HepG2 (cell line): ENCODE measurements around the gene HOXA6. TPM values are rescaled to one million over a fixed set of nuclear protein-coding genes. Genes with fewer than 3 reads are reported as not detected.
A peak's percentile ranks its signal among the peaks of the same experiment; 100 is the strongest.

ENCODE experiments used
- ARNTL ChIP-seq: sonication (generic); formaldehyde crosslinking; IDR thresholded peaks from 2 replicates; pipeline ENCODE4 v1.4.0; 2020; ENCODE audit warnings: mild to moderate bottlenecking, missing genetic modification reagents
- ATAD3A ChIP-seq: sonication (generic); formaldehyde crosslinking; IDR thresholded peaks from 2 replicates; pipeline ENCODE4 v1.4.0; 2020; ENCODE audit warnings: missing genetic modification reagents
- DMAP1 ChIP-seq: IDR thresholded peaks from 2 replicates; pipeline ENCODE4 v1.6.1; 2016
- GPN1 ChIP-seq: sonication (generic); formaldehyde crosslinking; IDR thresholded peaks from 2 replicates; pipeline ENCODE4 v1.5.1; 2020; ENCODE audit warnings: missing genetic modification reagents, borderline replicate concordance
- HMG20B ChIP-seq: conservative IDR thresholded peaks from 2 replicates; pipeline ENCODE4 v1.6.1; 2016; ENCODE audit warnings: missing genetic modification reagents, missing compliant biosample characterization
- HMGA1 ChIP-seq: sonication (generic); formaldehyde crosslinking; conservative IDR thresholded peaks from 2 replicates; pipeline ENCODE4 v1.4.0; 2020; ENCODE audit warnings: missing genetic modification reagents
- HNRNPK ChIP-seq: fragments of 200-400 bp; formaldehyde crosslinking; IDR thresholded peaks from 2 replicates; pipeline ENCODE4 v1.6.1; 2018; ENCODE audit warnings: low read length, low read depth, moderate library complexity, mild to moderate bottlenecking; ENCODE audit not compliant: poor library complexity, severe bottlenecking
- MAFG ChIP-seq: sonication (generic); formaldehyde crosslinking; IDR thresholded peaks from 2 replicates; pipeline ENCODE4 v1.5.1; 2020; ENCODE audit warnings: mild to moderate bottlenecking, missing genetic modification reagents
- MED1 ChIP-seq: sonication (generic); formaldehyde crosslinking; IDR thresholded peaks from 2 replicates; pipeline ENCODE4 v1.4.0; 2020; ENCODE audit warnings: missing genetic modification reagents
- NFKB2 ChIP-seq: sonication (generic); formaldehyde crosslinking; IDR thresholded peaks from 2 replicates; pipeline ENCODE4 v1.4.0; 2020; ENCODE audit warnings: missing genetic modification reagents, borderline replicate concordance
- NR2C2 ChIP-seq: sonication (generic); formaldehyde crosslinking; IDR thresholded peaks from 2 replicates; pipeline ENCODE4 v1.4.0; 2020; ENCODE audit warnings: missing genetic modification reagents, mild to moderate bottlenecking, moderate library complexity, borderline replicate concordance
- ZNF282 ChIP-seq: fragments of 450-650 bp; IDR thresholded peaks from 2 replicates; pipeline ENCODE4 v1.6.1; 2018; ENCODE audit not compliant: partially characterized antibody
- ZNF343 ChIP-seq: sonication (generic); formaldehyde crosslinking; IDR thresholded peaks from 2 replicates; pipeline ENCODE4 v1.4.0; 2020; ENCODE audit warnings: mild to moderate bottlenecking, missing genetic modification reagents
- ZNF605 ChIP-seq: sonication (generic); formaldehyde crosslinking; IDR thresholded peaks from 2 replicates; pipeline ENCODE4 v1.8.0; 2022; ENCODE audit warnings: mild to moderate bottlenecking, missing genetic modification reagents
- ZNF660 ChIP-seq: sonication (generic); formaldehyde crosslinking; IDR thresholded peaks from 2 replicates; pipeline ENCODE4 v1.5.1; 2020; ENCODE audit warnings: mild to moderate bottlenecking, low read depth, missing genetic modification reagents, borderline replicate concordance
- ZNF670 ChIP-seq: sonication (generic); formaldehyde crosslinking; IDR thresholded peaks from 2 replicates; pipeline ENCODE4 v1.8.0; 2022; ENCODE audit warnings: mild to moderate bottlenecking, missing genetic modification reagents, borderline replicate concordance
- ZNF713 ChIP-seq: sonication (generic); formaldehyde crosslinking; IDR thresholded peaks from 2 replicates; pipeline ENCODE4 v1.4.0; 2020; ENCODE audit warnings: mild to moderate bottlenecking, missing genetic modification reagents
- ZNF792 ChIP-seq: IDR thresholded peaks from 2 replicates; pipeline ENCODE4 v1.6.1; 2016
- polyA plus RNA-seq, 8 experiments: library from polyadenylated mRNA; depleted of rRNA in 3 of 8; stranded (reverse) in 7 of 8; unstranded in 1 of 8; fragments of >200 nt; fragmentation: Illumina TruSeq in 4 of 8; extraction: Trizol in 4 of 8; gene quantifications; 2 replicates each; pipeline versions ENCODE4 v1.2.1 to v1.2.3, GENCODE V29; 2011 to 2016; ENCODE audit warnings: low read depth in 4 of 8, missing spikeins in 1 of 8, mixed read lengths in 1 of 8; ENCODE audit not compliant: insufficient read depth in 1 of 8
- total RNA-seq, 5 experiments: library from RNA; depleted of rRNA; stranded (reverse); fragments of >200 nt; fragmentation: Illumina TruSeq; extraction: Trizol; gene quantifications; 2 replicates each; pipeline ENCODE4 v1.2.3, GENCODE V29; 2016; ENCODE audit warnings: low read depth in 1 of 5
- TF ChIP-seq, protein P1 (sequence below): sonication (generic); formaldehyde crosslinking; IDR thresholded peaks from 2 replicates; pipeline ENCODE4 v1.5.1; 2020; ENCODE audit warnings: missing genetic modification reagents, mild to moderate bottlenecking, borderline replicate concordance
- TF ChIP-seq, protein P2 (sequence below): IDR thresholded peaks from 2 replicates; pipeline ENCODE4 v1.6.1; 2016; ENCODE audit warnings: missing compliant biosample characterization, missing genetic modification reagents, borderline replicate concordance
- TF ChIP-seq, protein P3 (sequence below): sonication (generic); formaldehyde crosslinking; IDR thresholded peaks from 2 replicates; pipeline ENCODE4 v1.4.0; 2020; ENCODE audit warnings: missing genetic modification reagents
- TF ChIP-seq, protein P4 (sequence below): sonication (generic); formaldehyde crosslinking; IDR thresholded peaks from 2 replicates; pipeline ENCODE4 v1.4.0; 2020; ENCODE audit warnings: missing genetic modification reagents, mild to moderate bottlenecking, borderline replicate concordance

The HOXA6 gene
- total and polyA plus RNA-seq, 2 of the 13 experiments (the other 11 are each of a cell fraction or from before 2014, with no cell fraction given): 1.3 to 1.5 TPM

DNA sequence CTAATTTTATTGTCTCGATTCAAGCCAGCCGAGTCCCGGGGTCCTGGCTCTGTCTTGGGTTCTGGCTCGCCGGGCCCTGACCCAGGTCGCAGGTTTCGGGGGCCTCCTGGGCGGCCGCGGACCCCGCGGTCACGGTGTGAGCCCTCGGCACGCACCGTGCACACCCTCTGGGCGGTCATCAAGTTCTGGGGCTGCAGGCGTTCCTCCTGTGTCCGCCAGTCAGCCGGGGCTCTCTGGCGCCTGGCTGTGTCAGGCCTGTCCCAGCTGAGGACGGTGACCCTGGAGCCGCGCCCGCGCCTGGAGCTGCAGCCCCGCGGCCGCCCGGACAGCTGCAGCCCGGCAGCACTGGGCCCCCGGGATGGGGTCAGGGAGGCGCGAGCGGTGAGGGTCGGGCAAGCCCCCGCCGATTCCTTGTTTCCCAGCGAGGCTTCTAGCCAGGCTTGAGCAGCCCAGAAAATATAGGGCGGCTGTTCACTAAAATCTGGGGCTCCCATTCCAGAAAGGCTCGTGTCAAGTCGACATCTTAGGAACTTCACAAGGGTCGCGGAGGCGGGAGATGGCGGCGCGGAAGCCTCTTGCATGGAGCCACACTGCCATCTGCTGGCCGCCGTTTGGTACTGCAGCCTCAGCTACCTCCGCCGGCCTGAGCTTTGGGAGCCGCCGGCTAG is 13.1 kb upstream of the HOXA6 start (continued):
- TF ChIP-seq, protein P1, sequence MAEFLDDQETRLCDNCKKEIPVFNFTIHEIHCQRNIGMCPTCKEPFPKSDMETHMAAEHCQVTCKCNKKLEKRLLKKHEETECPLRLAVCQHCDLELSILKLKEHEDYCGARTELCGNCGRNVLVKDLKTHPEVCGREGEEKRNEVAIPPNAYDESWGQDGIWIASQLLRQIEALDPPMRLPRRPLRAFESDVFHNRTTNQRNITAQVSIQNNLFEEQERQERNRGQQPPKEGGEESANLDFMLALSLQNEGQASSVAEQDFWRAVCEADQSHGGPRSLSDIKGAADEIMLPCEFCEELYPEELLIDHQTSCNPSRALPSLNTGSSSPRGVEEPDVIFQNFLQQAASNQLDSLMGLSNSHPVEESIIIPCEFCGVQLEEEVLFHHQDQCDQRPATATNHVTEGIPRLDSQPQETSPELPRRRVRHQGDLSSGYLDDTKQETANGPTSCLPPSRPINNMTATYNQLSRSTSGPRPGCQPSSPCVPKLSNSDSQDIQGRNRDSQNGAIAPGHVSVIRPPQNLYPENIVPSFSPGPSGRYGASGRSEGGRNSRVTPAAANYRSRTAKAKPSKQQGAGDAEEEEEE (CRISPR knock-in tag): no peak
- TF ChIP-seq DMAP1 (CRISPR knock-in tag) (no peak), ZNF282 (no peak), ZNF343 (CRISPR knock-in tag) (no peak), ZNF792 (0 out of 2 replicates have a peak, but pooled peaks have one; percentile 28), MED1 (CRISPR knock-in tag) (no peak), ATAD3A (CRISPR knock-in tag) (no peak), NR2C2 (CRISPR knock-in tag) (no peak), ZNF660 (CRISPR knock-in tag) (no peak), GPN1 (CRISPR knock-in tag) (no peak), NFKB2 (no peak), HMGA1 (CRISPR knock-in tag) (no peak), ZNF713 (CRISPR knock-in tag) (no peak), ARNTL (CRISPR knock-in tag) (no peak), HNRNPK (no peak), MAFG (CRISPR knock-in tag) (no peak), ZNF670 (CRISPR knock-in tag) (no peak), ZNF605 (peak; percentile 69; the same call in 1 of the 2 replicates), HMG20B (CRISPR knock-in tag) (no peak)
- TF ChIP-seq, protein P2, sequence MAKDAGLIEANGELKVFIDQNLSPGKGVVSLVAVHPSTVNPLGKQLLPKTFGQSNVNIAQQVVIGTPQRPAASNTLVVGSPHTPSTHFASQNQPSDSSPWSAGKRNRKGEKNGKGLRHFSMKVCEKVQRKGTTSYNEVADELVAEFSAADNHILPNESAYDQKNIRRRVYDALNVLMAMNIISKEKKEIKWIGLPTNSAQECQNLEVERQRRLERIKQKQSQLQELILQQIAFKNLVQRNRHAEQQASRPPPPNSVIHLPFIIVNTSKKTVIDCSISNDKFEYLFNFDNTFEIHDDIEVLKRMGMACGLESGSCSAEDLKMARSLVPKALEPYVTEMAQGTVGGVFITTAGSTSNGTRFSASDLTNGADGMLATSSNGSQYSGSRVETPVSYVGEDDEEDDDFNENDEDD (CRISPR knock-in tag): peak; percentile 60; the same call in 1 of the 2 replicates
- TF ChIP-seq, protein P3, sequence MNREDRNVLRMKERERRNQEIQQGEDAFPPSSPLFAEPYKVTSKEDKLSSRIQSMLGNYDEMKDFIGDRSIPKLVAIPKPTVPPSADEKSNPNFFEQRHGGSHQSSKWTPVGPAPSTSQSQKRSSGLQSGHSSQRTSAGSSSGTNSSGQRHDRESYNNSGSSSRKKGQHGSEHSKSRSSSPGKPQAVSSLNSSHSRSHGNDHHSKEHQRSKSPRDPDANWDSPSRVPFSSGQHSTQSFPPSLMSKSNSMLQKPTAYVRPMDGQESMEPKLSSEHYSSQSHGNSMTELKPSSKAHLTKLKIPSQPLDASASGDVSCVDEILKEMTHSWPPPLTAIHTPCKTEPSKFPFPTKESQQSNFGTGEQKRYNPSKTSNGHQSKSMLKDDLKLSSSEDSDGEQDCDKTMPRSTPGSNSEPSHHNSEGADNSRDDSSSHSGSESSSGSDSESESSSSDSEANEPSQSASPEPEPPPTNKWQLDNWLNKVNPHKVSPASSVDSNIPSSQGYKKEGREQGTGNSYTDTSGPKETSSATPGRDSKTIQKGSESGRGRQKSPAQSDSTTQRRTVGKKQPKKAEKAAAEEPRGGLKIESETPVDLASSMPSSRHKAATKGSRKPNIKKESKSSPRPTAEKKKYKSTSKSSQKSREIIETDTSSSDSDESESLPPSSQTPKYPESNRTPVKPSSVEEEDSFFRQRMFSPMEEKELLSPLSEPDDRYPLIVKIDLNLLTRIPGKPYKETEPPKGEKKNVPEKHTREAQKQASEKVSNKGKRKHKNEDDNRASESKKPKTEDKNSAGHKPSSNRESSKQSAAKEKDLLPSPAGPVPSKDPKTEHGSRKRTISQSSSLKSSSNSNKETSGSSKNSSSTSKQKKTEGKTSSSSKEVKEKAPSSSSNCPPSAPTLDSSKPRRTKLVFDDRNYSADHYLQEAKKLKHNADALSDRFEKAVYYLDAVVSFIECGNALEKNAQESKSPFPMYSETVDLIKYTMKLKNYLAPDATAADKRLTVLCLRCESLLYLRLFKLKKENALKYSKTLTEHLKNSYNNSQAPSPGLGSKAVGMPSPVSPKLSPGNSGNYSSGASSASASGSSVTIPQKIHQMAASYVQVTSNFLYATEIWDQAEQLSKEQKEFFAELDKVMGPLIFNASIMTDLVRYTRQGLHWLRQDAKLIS (CRISPR knock-in tag): no peak
- TF ChIP-seq, protein P4, sequence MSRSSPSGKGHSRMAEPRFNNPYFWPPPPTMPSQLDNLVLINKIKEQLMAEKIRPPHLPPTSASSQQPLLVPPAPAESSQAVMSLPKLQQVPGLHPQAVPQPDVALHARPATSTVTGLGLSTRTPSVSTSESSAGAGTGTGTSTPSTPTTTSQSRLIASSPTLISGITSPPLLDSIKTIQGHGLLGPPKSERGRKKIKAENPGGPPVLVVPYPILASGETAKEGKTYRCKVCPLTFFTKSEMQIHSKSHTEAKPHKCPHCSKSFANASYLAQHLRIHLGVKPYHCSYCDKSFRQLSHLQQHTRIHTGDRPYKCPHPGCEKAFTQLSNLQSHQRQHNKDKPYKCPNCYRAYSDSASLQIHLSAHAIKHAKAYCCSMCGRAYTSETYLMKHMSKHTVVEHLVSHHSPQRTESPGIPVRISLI (CRISPR knock-in tag): no peak
